ENCODE measurements around the gene COL6A3.
"Not testable (repeated sequence)": the region's sequence is repeated elsewhere in the genome, so short reads cannot be mapped to it uniquely, and the experiment has no call there.

Gene COL6A3

DNA sequence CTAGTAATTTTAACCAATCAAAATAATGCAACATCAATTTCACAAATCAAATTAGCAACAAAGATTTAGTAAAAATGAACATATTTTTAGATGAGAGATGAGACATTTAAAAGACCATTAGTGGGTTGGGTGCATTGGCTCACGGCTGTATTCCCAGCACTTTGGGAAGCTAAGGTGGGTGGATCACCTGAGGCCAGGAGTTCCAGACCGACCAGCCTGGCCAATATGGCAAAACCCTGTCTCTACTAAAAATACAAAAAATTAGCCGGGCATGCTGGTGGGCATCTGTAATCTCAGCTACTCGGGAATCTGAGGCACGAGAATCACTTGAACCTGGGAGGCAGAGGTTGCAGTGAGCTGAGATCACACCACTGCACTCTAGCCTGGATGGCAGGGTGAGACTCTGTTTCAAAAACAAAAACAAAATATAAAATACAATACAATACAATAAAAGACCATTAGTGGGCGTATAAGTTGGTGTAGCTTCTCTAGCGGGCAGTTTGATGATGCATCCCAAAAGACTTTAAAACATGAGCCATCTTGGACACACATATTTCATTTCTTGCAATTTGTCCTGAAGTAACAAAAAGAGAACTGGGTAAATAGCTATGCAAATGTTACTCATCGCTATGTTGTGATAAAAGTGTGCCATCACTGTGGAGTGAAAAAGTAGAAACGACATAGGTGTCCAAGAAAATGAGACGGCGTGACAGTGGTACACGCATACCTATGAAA is 101.8 kb downstream of the COL6A3 start:
- DNase-seq = no peak

DNA sequence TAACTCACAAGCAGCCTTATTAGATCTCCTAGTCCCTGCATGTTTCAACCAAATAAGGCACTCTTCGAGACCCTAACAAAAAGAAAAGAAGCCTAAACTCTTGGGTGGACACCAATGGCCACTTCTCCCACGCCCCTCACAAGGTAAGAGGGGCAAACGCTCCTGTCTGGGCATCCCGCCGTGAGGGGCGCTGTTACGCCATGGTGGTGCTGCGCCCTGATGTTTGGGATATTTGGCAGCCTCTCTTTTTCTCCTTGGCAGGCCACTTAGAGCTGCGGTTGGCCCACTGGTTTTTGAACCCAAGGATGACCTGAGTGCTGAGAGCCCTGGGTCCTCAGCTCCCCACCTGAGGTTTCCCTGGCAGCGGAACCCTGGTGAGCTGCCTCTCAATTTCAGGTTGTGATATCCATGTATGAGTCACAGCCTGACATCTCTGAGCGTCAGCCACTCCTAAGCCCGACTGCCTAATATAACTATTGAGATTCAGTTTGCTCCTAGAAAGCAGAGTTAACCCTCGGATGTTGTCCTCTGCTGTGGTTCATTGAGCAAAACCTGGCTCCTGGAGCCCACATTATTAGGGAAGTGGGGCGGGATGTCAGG is 103.3 kb downstream of the COL6A3 start:
- no peak for DNase-seq

DNA sequence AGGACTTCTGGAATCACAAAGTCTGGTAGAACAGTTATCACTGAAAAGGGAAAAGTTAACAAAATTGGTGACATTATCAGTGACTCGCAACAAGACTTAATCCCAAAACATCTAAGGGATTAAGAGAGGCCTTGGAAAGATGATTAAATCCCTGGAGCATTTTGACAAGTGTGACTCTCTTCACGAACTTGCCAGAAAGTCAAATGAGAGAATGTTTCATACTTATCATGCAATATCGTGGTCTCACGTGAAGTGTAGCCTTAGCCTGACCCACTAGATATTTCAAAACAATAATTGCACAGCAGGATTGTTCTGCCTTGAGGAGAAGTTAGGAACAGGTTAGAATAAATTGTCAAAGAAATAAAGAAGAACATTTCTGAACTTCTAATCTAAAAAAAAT is 104.5 kb downstream of the COL6A3 start:
- DNase-seq = no peak

DNA sequence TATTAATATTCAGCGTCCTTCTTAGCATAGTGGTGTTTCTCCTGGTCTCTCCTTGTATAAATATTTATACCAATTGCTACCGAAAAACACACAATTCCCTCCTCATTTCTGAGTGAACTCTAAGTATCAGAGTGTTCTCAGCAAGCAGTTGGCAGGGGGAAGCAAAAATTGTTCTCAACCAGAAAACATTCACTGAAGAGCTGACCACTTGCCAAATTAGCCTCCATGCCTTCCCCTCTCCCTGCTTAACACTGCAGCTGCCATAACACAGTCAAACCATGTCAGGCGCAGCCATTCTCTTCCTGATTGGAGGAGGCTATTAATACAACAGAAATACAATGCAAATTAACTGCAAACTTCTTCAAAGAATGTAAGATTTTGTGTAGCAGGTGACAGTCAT is 105.0 kb downstream of the COL6A3 start:
- DNase-seq = no peak

DNA sequence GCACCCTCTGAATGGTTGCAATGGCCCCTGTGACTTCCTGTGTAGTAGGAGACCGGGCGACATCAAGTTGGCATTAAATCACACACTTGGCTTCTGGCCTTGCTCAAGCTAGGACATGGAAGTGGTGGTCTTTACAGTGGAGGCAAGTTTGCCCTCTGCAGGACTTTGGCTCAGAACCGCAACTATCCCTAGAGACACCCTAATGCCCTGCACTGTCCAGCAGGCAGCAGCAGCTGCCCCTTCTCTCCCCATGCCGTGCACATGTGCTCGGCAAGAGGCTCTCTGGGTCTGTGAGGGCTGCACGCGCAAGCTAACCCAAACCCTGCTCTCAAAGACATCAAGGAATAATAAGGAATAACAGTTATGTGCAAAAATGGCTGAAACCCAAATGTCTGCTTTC is 106.5 kb downstream of the COL6A3 start:
- DNase-seq = no peak

DNA sequence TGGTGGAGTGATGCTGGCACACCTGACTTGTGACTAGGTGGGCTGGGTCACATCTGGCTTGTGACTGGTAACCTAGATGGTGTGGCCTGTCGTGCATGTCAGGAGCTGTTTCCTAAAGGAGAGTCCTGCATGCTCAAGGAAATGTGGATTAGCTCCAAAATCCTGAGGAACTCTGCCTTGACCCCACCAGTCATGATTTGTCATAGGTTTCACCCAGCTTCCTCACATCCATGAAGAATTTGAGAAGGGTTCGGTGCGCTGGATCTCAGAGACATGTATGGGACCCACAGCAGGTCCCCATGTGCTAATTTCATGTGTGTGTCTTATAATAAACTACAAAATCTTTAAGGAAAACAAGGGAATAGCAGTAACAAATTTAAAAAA is 107.2 kb downstream of the COL6A3 start:
- DNase-seq = no peak

DNA sequence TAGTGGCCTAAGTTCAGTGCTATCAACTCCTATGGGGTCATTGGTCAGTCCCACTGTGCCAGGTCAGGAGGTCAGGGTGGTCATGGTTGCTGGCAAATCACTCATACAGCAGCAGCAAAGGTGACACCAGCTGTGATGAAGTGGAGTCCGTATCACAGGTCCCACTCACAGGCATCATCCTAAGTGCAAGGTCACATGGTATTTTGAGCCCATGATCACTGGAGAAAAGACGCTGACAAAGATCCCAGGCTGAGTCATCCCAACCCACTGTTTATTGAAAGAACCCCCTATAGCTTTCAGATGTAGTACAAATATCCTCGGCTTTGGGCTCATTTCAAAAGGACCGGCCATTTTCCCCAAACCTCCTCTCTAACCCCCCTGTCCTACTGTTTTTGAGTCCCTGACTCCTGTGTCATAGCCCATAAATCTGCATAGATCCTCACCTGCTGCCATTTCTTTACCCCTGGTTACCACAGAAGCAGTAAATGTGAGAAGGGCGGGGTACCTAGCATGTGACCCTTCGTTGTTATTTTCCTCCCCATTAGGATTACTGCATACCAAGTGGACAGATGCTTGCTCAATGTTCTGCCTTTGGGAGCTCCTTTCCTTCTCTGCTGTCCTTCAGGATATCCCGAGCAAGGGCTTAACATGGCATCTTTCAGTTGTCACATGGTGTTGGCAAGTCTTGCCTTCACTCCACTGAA is 107.7 kb downstream of the COL6A3 start:
- no peak for DNase-seq

DNA sequence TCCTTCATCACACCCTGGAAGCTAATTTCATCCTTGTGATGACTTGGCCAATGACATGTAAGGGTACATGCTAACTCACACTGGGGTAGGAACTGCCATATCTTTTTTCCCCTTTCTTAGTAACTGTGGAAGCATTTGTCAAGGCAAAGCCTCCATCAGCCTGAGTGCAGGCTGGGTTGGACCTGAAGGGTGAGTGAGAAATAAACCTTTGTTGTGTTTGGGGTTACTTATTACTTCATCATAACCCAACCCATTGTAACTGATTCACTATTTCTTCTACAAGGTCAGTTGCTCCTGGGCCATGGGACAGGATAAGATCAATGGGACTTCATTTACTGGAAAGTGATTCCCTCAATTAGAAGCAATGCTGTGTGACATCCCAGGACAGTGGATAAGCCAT is 108.4 kb downstream of the COL6A3 start:
- no peak for DNase-seq

DNA sequence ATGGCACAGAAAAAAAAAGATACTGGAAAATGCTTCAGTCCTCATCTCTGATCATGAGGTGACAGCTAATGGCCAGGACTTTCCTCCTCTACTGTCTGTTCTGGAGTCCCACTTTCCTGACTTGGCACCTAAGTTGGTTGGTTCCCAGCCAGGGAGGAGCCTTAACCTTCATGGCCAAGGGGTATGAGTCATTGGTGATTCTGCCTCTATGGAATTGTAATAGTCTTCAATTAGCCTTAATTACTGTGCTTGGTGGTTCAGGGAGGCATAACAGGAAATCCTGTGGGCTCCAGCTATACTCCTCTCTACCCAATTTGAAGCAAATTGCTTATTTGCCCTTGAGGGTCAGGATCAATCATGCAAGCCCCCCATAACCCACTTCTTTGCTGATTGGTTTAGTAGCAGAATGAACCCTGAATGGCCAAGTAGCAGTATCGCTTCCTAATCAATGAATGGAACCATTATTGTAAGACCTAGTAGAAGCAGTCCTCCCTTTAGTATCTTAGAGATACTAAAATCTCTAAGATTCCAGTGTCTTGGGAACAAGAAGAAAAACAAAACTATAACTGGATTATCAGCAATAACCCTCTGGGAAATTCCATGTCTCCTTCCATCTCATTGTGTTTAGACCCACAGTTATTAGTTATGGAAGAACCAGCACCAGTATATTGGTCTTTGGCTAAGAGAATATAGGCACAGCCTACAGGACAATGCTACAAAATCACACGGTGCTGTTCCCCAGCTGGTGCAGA is 109.0 kb downstream of the COL6A3 start:
- no peak for DNase-seq

DNA sequence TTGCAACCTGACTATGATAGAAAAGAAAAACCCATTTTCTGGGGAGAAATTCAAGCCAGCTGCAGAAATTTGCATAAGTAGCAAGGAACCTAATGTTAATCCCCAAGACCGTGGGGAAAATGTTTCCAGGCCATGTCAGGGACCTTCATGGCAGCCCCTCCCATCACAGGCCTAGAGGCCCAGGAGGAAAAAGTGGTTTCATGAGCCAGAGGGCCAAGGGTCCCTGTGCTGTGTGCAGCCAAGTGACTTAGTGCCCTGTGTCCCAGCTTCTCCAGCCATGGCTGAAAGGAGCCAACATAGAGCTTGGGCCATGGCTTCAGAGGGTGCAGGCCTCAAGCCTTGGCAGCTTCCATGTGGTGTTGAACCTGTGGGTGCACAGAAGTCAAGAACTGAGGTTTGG is 110.7 kb downstream of the COL6A3 start:
- DNase-seq = not testable (repeated sequence)

DNA sequence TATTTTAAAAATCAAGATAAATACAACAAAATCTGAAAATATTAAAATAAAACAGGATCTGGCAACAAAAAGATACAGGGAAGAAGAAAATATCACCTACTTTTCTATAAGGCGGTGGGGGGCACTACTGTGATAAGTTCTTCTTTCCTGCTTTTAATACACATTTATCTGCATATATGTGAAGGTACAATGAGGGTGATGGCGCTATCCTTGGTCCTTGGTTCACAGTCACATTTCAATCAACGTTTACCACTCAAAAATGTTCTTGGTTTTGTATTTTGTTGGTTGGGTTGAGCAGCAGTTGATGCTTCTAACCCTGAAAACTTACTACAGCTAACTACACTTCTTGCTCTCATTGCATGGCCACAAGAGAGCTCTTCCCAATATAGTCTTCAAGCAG is 112.4 kb downstream of the COL6A3 start:
- no peak for DNase-seq

DNA sequence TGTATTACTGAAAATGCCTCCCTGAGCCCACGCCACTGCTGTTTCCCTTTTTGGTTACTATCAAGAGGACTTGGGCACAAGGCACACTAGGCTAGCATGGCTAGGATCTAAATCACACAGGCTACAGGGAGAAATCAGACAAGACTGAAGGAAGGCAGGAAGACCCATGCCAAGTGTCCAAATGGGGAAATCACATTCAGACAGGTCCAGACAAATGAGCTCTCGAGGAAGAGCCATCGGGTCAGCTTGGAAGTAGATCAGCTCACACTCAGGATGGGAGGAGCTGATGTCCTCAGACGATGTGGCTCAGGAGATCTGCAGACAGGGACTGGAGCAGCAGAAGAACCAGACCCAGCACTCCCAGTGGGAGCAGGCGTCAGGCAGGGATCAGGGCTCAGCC is 113.2 kb downstream of the COL6A3 start:
- no peak for DNase-seq

DNA sequence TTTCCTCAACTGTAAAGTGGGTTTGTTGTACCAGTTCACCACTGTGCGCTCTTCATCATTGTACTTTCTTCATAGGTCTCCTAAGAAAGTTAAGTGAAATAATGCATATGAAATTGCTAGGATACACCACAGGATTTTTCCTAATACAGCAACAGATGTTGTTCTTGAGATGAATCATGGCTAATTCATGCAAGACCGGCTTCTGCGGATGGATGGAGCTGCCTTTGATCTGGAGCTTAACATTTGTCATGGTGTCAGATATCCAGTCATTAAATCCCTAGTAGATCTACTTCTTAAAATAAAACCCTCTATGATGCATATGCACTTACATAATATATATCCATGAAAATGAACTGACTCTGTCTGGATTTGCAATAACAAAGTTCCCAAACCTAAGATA is 114.1 kb downstream of the COL6A3 start:
- no peak for DNase-seq

DNA sequence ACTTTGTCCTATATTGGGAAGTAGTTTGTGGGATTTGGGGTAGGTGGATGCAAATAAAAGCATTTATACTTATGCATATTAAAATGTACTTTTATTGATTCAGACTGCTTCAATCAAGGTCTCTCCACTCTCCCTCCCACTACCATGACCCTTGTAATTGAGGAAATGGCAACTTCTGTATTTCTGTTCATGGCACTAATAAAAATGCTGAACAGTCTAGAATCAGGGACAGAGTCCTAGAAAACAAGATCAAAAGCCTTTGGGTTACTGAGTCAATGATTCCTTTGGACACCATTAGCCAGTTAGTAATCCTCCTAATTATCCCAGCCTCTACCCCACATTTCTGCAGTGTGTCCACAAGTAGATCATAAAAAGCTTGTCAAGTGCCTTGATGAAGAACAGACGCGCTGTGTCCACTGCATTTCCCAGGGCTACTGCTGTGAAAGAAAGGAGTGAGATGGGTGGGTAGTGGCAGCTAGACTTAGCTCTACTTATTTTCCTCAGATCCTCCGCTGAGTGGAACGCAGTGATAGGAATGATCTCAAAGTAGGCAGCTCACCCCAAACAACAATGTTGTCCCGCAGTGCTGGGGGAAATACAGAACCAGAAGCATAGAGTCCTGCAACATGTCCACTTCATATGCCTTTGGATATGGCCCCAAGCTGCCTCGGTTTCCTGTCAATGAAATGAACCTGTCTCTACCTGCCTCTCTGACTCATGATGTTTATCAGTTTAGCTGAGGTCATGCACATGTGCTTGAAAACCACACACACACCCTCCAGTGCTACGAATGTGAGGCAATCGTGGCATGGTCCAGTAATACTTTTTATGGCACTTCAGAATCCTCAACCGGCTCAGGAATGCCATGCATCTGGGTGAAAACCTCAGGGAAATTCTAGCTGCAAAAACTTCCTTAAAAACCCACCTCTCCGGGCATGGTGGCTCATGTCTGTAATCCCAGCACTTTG is 115.5 kb downstream of the COL6A3 start:
- DNase-seq = no peak

DNA sequence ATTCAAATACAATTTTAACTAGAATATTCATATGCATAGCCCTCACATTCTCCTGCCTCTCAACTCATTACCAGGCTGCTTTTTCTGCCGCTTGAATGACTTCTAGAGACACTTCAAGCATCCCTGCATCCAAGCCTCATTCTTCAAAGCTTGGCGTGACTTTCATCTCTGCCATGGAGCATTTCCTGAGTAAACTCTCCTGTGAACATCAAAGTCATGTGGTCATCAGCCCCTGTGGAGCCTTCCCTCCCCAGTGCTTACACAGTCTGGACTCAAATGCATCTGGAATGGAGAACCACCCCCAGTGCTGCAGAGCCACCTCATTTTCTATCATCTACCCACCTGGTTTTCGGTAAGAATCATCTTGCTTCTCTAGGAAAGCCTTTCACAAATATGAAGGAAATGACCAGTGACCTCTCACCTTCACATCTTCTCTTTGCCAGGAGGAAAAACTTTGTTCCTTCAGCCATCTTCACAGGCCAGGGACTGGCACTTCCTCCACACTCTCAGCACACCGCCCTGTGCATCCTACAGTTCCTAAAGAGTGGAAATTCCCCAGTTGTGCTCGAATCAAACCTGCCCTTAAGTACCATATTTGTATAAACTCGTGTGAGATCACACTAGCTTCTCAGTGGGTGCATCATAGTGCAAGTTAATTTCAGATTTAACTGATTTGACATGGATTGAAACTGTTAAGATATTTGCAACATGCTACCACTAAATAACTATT is 116.4 kb downstream of the COL6A3 start:
- no peak for DNase-seq

DNA sequence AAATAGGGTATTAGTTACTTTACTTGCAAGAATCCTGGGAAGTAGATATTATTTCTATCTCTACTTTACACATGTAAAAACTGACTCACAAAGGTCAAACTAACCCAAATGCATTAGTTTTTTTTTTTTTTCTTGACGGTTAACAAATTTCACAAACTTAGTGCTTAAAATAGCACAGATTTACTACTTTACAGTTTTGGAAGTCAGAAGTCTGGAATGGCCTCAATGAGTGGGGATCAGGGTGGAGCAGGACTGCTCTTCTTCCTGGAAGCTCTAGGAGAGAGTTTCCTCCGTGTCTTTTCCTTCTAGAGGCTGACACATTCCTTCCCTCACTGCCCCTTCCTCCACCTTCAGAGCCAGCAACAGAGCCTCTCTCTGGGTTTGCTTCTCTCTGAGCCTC is 117.2 kb downstream of the COL6A3 start:
- no peak for DNase-seq

DNA sequence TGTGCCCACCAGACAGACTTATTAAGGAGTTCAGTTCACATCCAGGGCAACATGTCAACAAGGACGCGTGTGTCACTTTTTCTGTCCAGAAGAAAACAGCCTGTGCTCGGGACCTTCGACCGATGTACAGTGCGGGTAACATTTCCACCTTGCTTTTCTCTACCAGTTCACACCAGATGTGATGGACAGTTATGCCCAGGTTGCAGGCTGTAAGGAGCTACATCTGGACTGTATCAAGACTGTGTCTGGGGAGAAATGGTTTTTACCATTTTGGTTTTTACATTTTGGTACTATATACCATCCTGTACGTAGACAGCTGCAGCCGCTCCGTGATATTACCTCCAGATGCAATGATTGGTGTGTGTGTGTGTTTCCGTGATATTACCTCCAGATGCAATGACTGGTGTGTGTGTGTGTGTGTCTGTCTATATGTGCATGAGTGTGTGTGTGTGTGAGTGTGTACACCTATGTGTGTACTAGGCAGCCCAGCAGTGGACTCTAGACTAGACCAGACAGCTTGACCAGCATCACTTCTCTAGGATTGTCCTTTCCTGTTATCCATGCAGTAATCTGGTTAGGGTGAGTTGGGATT is 118.0 kb downstream of the COL6A3 start:
- no peak for DNase-seq

DNA sequence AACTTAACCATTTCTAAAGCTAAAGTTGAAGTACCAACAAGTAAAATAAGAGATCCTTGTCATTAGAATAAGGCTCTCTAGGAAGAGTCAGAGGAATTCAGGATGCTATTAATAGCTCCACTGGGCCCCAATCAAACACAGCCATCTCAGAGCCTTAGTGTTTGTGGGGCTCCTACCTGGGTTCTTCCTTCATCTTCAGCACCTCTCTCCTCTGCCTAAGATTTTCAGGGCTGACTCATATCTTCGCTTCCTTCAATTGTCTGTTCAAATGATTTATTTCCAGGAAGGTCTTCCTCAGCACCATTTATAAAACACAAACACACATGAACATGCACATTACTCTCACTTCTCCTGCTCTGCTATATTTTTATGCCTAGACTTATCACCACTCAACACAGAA is 119.5 kb downstream of the COL6A3 start:
- DNase-seq = no peak

DNA sequence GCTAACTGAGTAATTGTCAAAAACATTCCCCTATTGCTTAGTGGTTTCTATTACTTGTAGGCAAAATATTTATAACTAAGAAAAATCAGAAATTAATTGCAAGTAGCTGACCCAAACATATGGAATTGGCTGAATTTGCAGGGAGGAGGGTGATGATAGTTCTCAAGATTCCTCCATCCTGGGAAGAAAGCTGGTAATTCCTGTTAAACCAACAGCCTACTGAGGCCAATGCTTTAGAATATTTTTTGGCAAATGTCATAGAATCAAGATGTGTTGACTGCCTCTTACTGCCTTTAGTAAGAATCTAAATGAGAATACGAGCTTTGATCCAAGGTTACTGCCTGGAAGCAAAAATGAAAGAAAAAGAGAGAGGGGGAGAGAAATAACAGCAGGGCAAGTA is 120.0 kb downstream of the COL6A3 start:
- DNase-seq = no peak

DNA sequence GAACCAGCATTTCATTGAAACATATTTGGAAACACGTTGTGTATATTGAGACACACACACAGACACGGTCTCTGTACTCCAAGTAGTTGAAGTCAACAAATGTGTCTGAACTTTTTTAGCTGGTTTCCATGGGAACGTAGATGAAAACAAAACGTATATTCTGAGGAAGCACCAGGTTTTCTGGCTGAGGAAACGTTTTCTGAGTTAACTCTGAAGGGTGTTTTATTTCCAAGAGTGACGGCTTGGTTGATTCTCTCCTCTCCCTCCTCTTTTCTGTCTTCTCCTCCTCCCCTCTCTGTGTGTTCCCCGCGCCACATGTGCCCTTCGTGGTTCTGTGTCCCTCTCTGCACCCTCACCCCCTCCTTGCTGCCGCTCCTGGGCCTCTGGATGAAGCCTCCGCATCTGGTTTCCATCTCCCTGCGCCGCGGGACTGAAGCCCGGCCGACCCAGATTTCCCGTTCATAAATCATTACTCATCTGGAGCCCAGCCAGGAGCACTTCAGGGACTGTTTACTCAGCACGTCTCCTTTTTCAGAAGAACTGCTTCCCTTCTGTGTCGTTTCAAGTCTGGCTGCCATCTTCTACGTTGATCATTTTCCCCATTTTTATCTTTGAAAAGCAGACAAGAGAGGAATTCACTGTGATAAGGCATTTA is 122.7 kb downstream of the COL6A3 start:
- peak; percentile 92 for DNase-seq

DNA sequence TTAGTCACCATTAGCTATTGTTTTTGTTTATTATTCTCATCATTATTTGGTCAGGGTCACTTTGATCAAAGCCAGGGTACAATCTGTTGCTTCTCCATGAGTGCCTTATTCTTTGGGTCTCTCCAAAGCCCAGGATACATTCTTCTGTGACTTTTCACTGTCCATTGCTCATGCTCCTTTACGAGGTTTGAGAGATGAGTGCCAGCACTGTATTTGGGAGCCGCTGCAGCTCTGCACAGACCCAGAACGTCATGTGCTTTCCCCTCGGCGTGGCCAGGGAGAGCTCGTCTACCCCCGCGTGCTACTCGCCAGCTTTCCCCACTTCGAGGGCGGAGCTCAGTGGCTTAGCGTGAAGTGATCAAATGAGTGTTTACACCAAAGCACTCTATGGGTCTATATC is 123.7 kb downstream of the COL6A3 start:
- DNase-seq = no peak
